CD8-positive, alpha-beta memory T cell (primary cell): ENCODE data around the gene NR6A1. TPM values are rescaled to one million over a fixed set of nuclear protein-coding genes. Genes with fewer than 3 reads are reported as not detected.

Source experiments
- CTCF ChIA-PET: fragments of 350-600 bp; sonication (Branson Sonifier 250); formaldehyde crosslinking; loops from one replicate; lab custom pipeline; 2021; ENCODE audit warnings: antibody characterized with exemption; lab: Charles Lee
- POLR2A ChIA-PET: fragments of 350-600 bp; sonication (Branson Sonifier 250); formaldehyde crosslinking; loops from one replicate; lab custom pipeline; 2021; ENCODE audit warnings: antibody characterized with exemption; lab: Charles Lee
- DNase-seq, 5 donors: peaks; one replicate each; pipeline versions ENCODE4 v3.0.0 to v3.0.0-alpha.2; 2020 to 2022; ENCODE audit warnings: mixed read lengths in 1 of 5
- H3K27ac ChIP-seq: one replicate; pipeline ENCODE4 v1.7.0; 2013; ENCODE audit warnings: low read depth, mild to moderate bottlenecking, low read length, moderate library complexity
- H3K27me3 ChIP-seq: 2 replicates; pipeline ENCODE4 v1.7.0; 2013; ENCODE audit warnings: low read length, mild to moderate bottlenecking; ENCODE audit not compliant: insufficient read depth, poor library complexity, severe bottlenecking
- H3K36me3 ChIP-seq: 2 replicates; pipeline ENCODE4 v1.7.0; 2013; ENCODE audit warnings: mild to moderate bottlenecking, low read length, moderate library complexity; ENCODE audit not compliant: insufficient read depth
- H3K4me1 ChIP-seq: 2 replicates; pipeline ENCODE4 v1.7.0; 2013; ENCODE audit warnings: mild to moderate bottlenecking, low read length, moderate library complexity; ENCODE audit not compliant: insufficient read depth
- H3K4me3 ChIP-seq: 2 replicates; pipeline ENCODE4 v1.7.0; 2013; ENCODE audit warnings: mild to moderate bottlenecking, low read length
- H3K9me3 ChIP-seq: 2 replicates; pipeline ENCODE4 v1.7.0; 2013; ENCODE audit warnings: mild to moderate bottlenecking, low read length
- H3K27ac Mint-ChIP-seq, 8 donors: one replicate each; pipeline ENCODE4 v1.8.0; 2020 to 2021; ENCODE audit warnings: mixed read lengths in 8 of 8, mild to moderate bottlenecking in 6 of 8, inconsistent platforms in 3 of 8, moderate library complexity in 3 of 8
- H3K27me3 Mint-ChIP-seq, 2 donors: one replicate each; pipeline ENCODE4 v1.8.0; 2020 to 2021; ENCODE audit warnings: mixed read lengths in 2 of 2, mild to moderate bottlenecking in 1 of 2, moderate library complexity in 1 of 2
- H3K36me3 Mint-ChIP-seq, 3 donors: one replicate each; pipeline ENCODE4 v1.8.0; 2020 to 2021; ENCODE audit warnings: mixed read lengths in 3 of 3, inconsistent platforms in 1 of 3, mild to moderate bottlenecking in 1 of 3
- H3K4me1 Mint-ChIP-seq, 3 donors: one replicate each; pipeline ENCODE4 v1.8.0; 2020 to 2021; ENCODE audit warnings: mixed read lengths in 3 of 3, inconsistent platforms in 1 of 3, mild to moderate bottlenecking in 1 of 3
- H3K4me3 Mint-ChIP-seq, 7 donors: one replicate each; pipeline ENCODE4 v1.8.0; 2020 to 2021; ENCODE audit warnings: mixed read lengths in 7 of 7, mild to moderate bottlenecking in 6 of 7, moderate library complexity in 4 of 7, inconsistent platforms in 2 of 7
- H3K9me3 Mint-ChIP-seq, 5 donors: one replicate each; pipeline ENCODE4 v1.8.0; 2020 to 2022; ENCODE audit warnings: mixed read lengths in 5 of 5, mild to moderate bottlenecking in 3 of 5, moderate library complexity in 2 of 5, inconsistent platforms in 1 of 5
- polyA plus RNA-seq: library from polyadenylated mRNA; unstranded; fragments of 300-500 nt; fragmentation: Illumina TruSeq; gene quantifications from one replicate; pipeline ENCODE4 v1.2.3, GENCODE V29; 2021
- total RNA-seq, 2 experiments: library from RNA; stranded (reverse); gene quantifications; one replicate each; pipeline ENCODE4 v1.2.3, GENCODE V29; 2021

The NR6A1 gene
- total and polyA plus RNA-seq, 3 experiments from 2014 or later = 2.4 to 3.0 TPM; not detected in 1

GRCh38 chr9:124477648-124478285 is 293.3 kb downstream of the NR6A1 start:
- POLR2A ChIA-PET = no interaction called here
- Histone ChIP-seq H3K27me3 (no peaks in the 10 kb centered on the region), H3K36me3 (no peaks in the 10 kb centered on the region), H3K4me1 (no peaks in the 10 kb centered on the region), H3K4me3 (no peak overlapping the region), H3K27ac (no peak overlapping the region), H3K9me3 (no peaks in the 10 kb centered on the region)
- Mint-ChIP-seq H3K4me3 (no peak overlapping the region), H3K4me1 (no peaks in the 10 kb centered on the region), H3K27me3 (peaks cover 11 to 33% of the 10 kb centered on the region in 2 donors), H3K9me3 (no peaks in the 10 kb centered on the region), H3K36me3 (no peaks in the 10 kb centered on the region), H3K27ac (no peak overlapping the region)
- CTCF ChIA-PET = no interaction called here
- DNase-seq = no peak

DNA sequence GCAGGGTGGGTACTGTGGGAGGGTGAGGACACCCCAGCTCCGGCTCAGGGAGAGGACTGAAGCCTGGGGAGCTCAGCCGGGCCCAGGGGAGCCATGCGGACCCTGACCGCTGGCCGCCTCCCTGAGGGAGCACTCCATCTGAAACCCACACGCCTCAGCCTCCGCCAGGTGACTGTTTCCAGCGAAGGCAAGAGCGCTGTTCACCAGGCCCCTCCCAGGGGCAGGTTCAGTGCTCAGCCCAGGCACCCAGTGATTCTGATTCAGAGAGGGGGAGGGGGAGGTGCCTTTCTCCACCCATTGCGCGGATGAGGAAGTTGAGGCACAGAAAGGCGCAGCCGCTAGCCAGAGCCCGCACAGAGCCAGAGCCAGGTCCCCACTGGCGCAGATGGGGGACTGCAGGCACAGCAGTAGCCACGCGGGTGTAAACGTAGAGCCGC is 293.9 kb downstream of the NR6A1 start:
- no peaks in the 10 kb centered on the region for H3K27me3 ChIP-seq
- Mint-ChIP-seq H3K27me3 (peaks cover 11 to 36% of the 10 kb centered on the region in 2 donors), H3K4me3 (peak overlapping the region in 1 of 7 donors; percentile 40), H3K4me1 (no peaks in the 10 kb centered on the region), H3K9me3 (no peaks in the 10 kb centered on the region), H3K36me3 (no peaks in the 10 kb centered on the region), H3K27ac (no peak overlapping the region)
- POLR2A ChIA-PET = no interaction called here
- no peaks in the 10 kb centered on the region for H3K9me3 ChIP-seq
- no peak overlapping the region for H3K4me3 ChIP-seq
- no peaks in the 10 kb centered on the region for H3K36me3 ChIP-seq
- no peak overlapping the region for H3K27ac ChIP-seq
- H3K4me1 ChIP-seq = no peaks in the 10 kb centered on the region
- no peak for DNase-seq
- CTCF ChIA-PET = no interaction called here

DNA sequence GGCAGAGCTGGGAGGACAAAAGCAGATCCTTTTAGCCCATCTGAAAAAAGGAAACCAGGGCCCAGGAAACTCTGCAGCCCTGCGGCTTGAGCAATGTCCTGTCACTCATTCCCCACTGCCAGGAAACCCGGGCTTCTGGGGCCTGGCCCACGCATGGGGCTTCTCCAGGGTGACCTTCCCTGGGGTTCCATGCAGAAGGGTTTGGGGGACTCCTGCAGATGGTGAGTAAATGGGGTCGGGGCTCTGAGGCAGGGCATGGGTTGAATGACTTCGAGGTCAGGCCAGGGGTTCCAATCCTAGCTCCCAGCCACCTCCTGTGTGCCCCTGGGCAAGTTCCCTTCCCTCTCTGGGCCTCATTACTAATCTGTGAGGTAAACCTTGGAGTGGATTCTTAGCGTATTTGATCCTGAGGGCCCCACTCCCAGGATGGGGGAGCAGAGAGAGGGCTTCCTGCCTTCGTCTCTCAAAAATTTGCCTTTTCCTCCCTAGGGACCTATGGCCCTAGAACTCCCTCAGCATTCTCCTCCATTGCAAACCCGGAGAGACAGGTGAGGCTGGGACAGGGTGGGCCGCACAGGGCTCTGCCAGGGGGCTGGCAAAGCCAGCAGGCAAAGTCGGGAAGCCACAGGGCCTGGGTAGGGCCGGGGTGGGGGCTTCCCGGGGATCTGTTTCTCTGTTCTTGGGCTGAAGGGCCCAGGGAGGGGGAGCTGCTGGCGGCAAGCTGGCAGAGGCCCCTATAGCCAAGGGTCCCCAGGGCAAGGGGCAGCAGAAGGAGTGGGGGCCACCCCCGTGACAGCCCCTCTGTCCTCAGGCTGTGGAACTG is 295.0 kb downstream of the NR6A1 start:
- Mint-ChIP-seq H3K9me3 (no peaks in the 10 kb centered on the region), H3K4me1 (no peaks in the 10 kb centered on the region), H3K27me3 (peaks cover 11 to 40% of the 10 kb centered on the region in 2 donors), H3K27ac (no peak overlapping the region), H3K4me3 (no peak overlapping the region), H3K36me3 (no peaks in the 10 kb centered on the region)
- POLR2A ChIA-PET = no interaction called here
- H3K27me3 ChIP-seq = no peaks in the 10 kb centered on the region
- no peaks in the 10 kb centered on the region for H3K9me3 ChIP-seq
- H3K4me3 ChIP-seq = no peak overlapping the region
- H3K36me3 ChIP-seq = no peaks in the 10 kb centered on the region
- no peak for DNase-seq
- H3K27ac ChIP-seq = no peak overlapping the region
- H3K4me1 ChIP-seq = no peaks in the 10 kb centered on the region
- CTCF ChIA-PET = no interaction called here

DNA sequence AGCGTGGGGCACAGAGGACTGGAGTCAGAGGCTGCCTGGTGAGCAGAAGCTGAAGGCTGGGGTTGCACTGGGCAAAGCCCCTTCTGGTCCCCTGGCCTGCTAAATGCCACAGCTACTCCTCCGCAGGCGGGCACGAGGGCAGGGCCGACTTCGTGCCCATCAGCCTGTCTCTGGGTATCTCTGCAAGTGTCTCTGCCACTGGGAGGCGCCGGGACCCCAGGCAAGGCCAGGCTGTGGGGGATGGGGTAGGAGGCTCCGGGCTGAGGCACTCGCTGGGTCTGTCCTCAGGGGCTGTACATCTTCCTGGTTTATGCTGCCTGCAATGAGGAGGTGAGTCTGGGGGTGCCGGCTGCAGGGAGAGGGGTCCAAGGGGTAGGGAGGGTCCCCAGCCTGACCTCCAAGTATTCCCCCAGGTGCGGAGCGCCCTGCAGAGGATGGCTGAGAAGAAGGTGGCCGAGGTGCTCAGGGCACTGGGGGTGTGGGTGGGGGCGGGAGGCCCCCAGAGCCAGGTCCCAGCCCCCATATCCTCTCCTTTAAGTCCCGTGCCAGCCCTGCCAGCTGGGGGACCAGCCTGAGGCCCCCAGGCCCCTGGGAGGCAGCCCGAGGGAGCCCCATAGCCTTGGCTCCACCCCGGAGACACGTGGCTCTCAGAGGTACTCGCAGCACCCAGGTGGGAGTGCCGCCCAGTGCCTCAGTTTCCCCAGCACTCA is 295.8 kb downstream of the NR6A1 start:
- POLR2A ChIA-PET = no interaction called here
- H3K27me3 ChIP-seq = no peaks in the 10 kb centered on the region
- no peak overlapping the region for H3K27ac ChIP-seq
- H3K36me3 ChIP-seq = no peaks in the 10 kb centered on the region
- Mint-ChIP-seq H3K4me3 (no peak overlapping the region), H3K4me1 (no peaks in the 10 kb centered on the region), H3K36me3 (no peaks in the 10 kb centered on the region), H3K27ac (no peak overlapping the region), H3K27me3 (peaks cover 11 to 38% of the 10 kb centered on the region in 2 donors), H3K9me3 (no peaks in the 10 kb centered on the region)
- no peaks in the 10 kb centered on the region for H3K9me3 ChIP-seq
- DNase-seq = no peak
- no peak overlapping the region for H3K4me3 ChIP-seq
- CTCF ChIA-PET = no interaction called here
- H3K4me1 ChIP-seq = no peaks in the 10 kb centered on the region

DNA sequence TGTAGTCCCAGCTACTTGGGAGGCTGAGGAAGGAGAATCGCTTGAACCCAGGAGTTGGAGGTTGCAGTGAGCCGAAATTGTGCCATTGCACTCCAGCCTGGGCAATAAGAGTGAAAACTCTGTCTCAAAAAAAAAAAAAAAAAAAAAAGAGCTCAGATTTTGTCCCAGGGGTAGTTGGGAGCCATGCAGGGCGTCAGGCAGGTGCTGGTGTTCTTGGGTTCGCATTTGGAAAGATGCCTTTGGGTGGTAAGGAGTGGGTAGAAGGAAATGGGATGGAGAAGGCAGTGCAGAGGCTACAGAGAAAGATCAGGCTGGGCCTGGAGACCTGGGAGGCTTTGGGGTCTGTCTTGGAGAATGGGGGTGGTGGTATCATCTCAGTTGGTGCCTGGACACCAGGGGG is 297.0 kb downstream of the NR6A1 start:
- H3K4me3 ChIP-seq = no peak overlapping the region
- peaks cover 11 to 33% of the 10 kb centered on the region in 2 donors for H3K27me3 Mint-ChIP-seq
- ChIA-PET CTCF (interaction anchor here (1.1 kb wide), 1 partner anchor 10 kb away, joined by 3 read pairs; no protein-coding TSS in a partner anchor), POLR2A (no interaction called here)
- H3K27ac Mint-ChIP-seq = no peak overlapping the region
- DNase-seq = no peak
- no peaks in the 10 kb centered on the region for H3K4me1 Mint-ChIP-seq
- no peaks in the 10 kb centered on the region for H3K4me1 ChIP-seq
- H3K4me3 Mint-ChIP-seq = no peak overlapping the region
- H3K36me3 ChIP-seq = no peaks in the 10 kb centered on the region
- H3K27me3 ChIP-seq = no peaks in the 10 kb centered on the region
- H3K27ac ChIP-seq = no peak overlapping the region
- H3K36me3 Mint-ChIP-seq = no peaks in the 10 kb centered on the region
- no peaks in the 10 kb centered on the region for H3K9me3 ChIP-seq
- no peaks in the 10 kb centered on the region for H3K9me3 Mint-ChIP-seq

DNA sequence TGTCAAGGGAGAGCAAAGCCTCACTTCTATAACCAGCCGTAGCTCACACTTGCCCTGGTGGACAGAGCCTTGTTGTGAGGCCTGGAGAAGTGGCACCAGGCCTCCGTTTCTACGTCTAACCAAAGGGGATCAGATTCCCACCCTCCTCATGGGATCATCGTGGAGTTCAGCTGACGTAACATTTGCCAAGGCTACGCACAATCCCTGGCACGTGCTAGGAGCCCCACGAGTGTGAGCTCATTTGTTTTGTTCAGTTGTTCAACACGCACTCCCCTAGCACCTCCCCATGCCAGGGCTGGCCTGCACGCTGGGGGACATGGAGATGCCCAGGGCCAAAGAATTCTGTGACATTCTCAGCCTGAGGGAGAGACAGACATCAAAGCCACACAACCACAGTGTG is 297.8 kb downstream of the NR6A1 start:
- H3K36me3 ChIP-seq = no peaks in the 10 kb centered on the region
- ChIA-PET POLR2A (no interaction called here), CTCF (no interaction called here)
- H3K4me3 ChIP-seq = no peak overlapping the region
- Mint-ChIP-seq H3K4me1 (no peaks in the 10 kb centered on the region), H3K9me3 (no peaks in the 10 kb centered on the region), H3K27me3 (peaks cover 12 to 31% of the 10 kb centered on the region in 2 donors), H3K27ac (no peak overlapping the region), H3K4me3 (no peak overlapping the region), H3K36me3 (no peaks in the 10 kb centered on the region)
- H3K9me3 ChIP-seq = no peaks in the 10 kb centered on the region
- no peaks in the 10 kb centered on the region for H3K27me3 ChIP-seq
- no peak overlapping the region for H3K27ac ChIP-seq
- H3K4me1 ChIP-seq = no peaks in the 10 kb centered on the region
- DNase-seq = no peak

- H3K4me3 ChIP-seq = no peak overlapping the region
- ChIA-PET CTCF (no interaction called here), POLR2A (no interaction called here)
- H3K4me1 ChIP-seq = no peaks in the 10 kb centered on the region
- Mint-ChIP-seq H3K9me3 (no peaks in the 10 kb centered on the region), H3K4me1 (no peaks in the 10 kb centered on the region), H3K27ac (peak overlapping the region in 1 of 8 donors; percentile 29), H3K27me3 (peaks cover 12 to 30% of the 10 kb centered on the region in 2 donors), H3K36me3 (no peaks in the 10 kb centered on the region), H3K4me3 (no peak overlapping the region)
- H3K36me3 ChIP-seq = no peaks in the 10 kb centered on the region
- no peaks in the 10 kb centered on the region for H3K27me3 ChIP-seq
- no peaks in the 10 kb centered on the region for H3K9me3 ChIP-seq
- no peak for DNase-seq
- H3K27ac ChIP-seq = no peak overlapping the region
Measured at GRCh38 chr9:124472770-124473169, 298.3 kb downstream of the NR6A1 start.

- Histone ChIP-seq H3K27ac (no peak overlapping the region), H3K36me3 (no peaks in the 10 kb centered on the region), H3K9me3 (no peaks in the 10 kb centered on the region), H3K27me3 (no peaks in the 10 kb centered on the region), H3K4me3 (no peak overlapping the region), H3K4me1 (no peaks in the 10 kb centered on the region)
- no peak for DNase-seq
- peaks cover 12 to 32% of the 10 kb centered on the region in 2 donors for H3K27me3 Mint-ChIP-seq
- H3K36me3 Mint-ChIP-seq = no peaks in the 10 kb centered on the region
- CTCF ChIA-PET = no interaction called here
- H3K9me3 Mint-ChIP-seq = no peaks in the 10 kb centered on the region
- no peaks in the 10 kb centered on the region for H3K4me1 Mint-ChIP-seq
- peak overlapping the region in 1 of 8 donors; percentile 88 for H3K27ac Mint-ChIP-seq
- POLR2A ChIA-PET = no interaction called here
- H3K4me3 Mint-ChIP-seq = no peak overlapping the region
Measured at GRCh38 chr9:124471761-124472160, 299.4 kb downstream of the NR6A1 start.
